Measurements from ENCODE around the gene ICAM4.

DNA sequence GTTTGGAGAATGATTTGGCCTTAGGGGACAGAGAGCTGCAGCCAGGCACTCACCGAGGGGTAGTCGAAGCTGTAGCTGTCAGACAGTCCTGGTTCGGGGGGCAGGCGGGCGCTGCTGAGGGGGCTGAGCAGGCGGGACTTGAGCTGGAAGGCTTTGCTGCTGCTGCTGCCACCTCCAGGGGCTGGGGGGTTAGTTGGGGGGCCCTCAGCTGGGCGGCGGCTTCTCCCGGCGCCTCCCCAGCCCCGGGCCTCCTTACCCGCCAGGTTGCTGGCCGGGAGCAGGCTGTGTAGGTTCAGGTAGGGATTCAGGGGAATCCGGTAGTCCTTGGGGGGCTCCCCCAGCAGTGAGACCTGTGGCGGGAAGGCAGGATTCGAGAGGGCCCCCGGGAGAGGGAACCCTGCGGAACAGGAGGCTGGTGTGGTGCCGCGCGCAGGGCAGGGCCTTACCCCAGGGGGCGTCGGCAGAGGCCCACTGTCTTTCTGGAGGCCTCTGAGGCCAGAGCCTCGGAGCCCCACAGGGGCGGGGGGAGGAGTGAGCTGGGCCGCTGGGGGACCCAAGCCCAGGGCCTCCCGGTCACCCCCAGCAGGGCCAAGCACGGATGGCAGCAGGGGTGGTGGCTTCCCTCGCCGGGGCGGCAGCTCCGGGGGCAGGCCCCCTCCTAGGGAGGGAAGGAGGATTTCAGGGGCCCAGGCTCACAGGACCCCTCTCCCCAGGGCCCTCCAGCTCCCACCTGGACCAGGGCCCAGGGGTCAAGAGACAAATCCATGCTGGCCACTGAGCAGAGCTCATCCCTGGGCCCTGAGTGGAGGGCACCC lies 34.1 kb downstream of the ICAM4 start:
- no peak for TF ChIP-seq POLR2A (IDR thresholded peaks at IDR 0.05)
- TF ChIP-seq CTCF (IDR thresholded peaks at IDR 0.05) = no peak

Data from Peyer's patch (tissue), 4 donors.